Measurements from ENCODE around the gene CARD11. TPM values are rescaled to one million over a fixed set of nuclear protein-coding genes. Genes with fewer than 3 reads are reported as not detected.
A peak's percentile ranks its signal among the peaks of the same experiment; 100 is the strongest.

The CARD11 gene
- total RNA-seq (1 to 10 TPM; 2.9 to 3.9 TPM), polyA plus RNA-seq (ENCODE audit: insufficient read depth, low read depth, low replicate concordance) (3.2 TPM)
- long read RNA-seq, donor 1: 0 reads
- long read RNA-seq, donor 2: 0 reads

DNA sequence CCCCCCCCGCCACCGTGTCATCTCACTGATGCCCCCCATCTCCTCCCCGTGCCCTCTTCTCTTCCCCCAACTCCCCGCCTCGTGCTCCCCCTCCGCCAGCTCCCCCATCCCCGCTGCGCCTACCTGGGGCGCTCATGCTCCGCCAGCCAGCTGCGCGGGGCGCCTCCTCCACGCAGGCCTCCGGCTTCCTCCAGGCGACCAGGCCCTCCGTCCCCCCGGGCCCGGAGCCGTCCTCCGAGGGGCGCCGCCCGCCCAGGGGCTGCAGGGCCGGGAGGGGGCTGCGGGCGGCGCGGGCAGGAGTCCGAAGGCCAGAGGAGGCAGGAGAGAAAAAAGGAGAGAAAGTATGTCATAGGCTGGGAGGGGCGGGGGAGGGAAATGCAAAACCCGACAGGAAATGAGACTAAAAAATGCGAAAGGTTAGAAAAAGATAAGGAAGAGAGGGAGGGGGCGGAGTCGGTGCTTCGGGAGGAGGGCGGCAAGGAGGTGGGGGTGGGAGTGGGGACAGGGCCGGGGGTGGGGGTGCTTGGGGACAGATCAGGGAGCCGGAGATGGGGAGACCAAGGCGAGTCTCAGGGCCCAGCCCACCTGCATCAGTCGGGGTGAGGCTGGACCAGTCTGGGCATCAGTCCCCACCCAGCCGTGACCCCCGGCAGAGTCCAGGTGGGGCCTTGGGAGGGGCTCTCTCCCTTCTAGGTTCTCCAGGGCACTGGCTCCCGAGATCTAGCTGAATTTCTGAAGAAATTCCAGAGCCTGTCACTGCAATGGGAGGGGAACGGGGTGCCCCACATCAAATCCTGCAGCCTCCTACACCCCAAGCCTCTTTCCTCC lies at the start of gene CARD11:
CARD11 (minus strand) TSS at position 324 of the 828 bp plus-strand sequence. CDS start 85,361 bp downstream, outside the sequence.
- H3K9me3 ChIP-seq: no peaks in the 10 kb centered on the region
- no peaks in the 10 kb centered on the region for H3K4me1 ChIP-seq
- no peak for TF ChIP-seq POLR2A (IDR thresholded peaks at IDR 0.05)
- TF ChIP-seq, protein P1, sequence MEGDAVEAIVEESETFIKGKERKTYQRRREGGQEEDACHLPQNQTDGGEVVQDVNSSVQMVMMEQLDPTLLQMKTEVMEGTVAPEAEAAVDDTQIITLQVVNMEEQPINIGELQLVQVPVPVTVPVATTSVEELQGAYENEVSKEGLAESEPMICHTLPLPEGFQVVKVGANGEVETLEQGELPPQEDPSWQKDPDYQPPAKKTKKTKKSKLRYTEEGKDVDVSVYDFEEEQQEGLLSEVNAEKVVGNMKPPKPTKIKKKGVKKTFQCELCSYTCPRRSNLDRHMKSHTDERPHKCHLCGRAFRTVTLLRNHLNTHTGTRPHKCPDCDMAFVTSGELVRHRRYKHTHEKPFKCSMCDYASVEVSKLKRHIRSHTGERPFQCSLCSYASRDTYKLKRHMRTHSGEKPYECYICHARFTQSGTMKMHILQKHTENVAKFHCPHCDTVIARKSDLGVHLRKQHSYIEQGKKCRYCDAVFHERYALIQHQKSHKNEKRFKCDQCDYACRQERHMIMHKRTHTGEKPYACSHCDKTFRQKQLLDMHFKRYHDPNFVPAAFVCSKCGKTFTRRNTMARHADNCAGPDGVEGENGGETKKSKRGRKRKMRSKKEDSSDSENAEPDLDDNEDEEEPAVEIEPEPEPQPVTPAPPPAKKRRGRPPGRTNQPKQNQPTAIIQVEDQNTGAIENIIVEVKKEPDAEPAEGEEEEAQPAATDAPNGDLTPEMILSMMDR (IDR thresholded peaks at IDR 0.05): no peak
- H3K4me3 ChIP-seq: peak within 1 kb of the TSS in 1 of 2 donors; percentile 39
- H3K27me3 ChIP-seq: no peaks in the 10 kb centered on the region
- no peaks in the 10 kb centered on the region for H3K36me3 ChIP-seq (ENCODE audit: low read depth, missing control alignments)
- intact Hi-C loops (cut with DNase I; ENCODE audit: low total_unique reads): no loop called here
- no peak for DNase-seq
- no peak within 1 kb of the TSS for H3K27ac ChIP-seq
- 8% methylated on average over 23 to 33 of the region's 45 CpGs for WGBS, 2 donors

DNA sequence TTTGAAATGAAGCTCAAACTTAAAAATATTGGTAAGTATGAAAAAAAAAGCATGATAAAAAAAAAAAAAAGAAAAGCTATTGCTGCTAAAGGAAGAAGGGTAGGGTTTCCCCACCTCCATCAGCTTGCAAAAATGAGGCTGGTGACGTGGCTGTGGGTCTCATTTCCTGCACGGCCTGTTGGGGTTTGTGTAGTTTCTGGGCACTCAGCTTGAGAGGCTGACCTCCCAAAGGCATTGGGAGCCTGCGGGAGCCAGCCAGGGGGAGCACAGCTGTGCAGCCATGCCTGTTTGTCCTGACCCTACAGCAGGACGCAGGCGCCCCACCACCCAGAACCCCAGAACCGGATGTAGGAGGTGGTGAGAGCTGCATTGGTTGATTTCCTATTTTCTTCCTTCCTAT lies 48.8 kb upstream of the CARD11 start:
- no peaks in the 10 kb centered on the region for H3K27me3 ChIP-seq
- no peak overlapping the region for H3K4me3 ChIP-seq
- intact Hi-C loops (cut with DNase I; ENCODE audit: low total_unique reads): no loop called here
- H3K27ac ChIP-seq: no peak overlapping the region
- no peak for TF ChIP-seq POLR2A (IDR thresholded peaks at IDR 0.05)
- TF ChIP-seq, protein P1 (IDR thresholded peaks at IDR 0.05): no peak
- H3K36me3 ChIP-seq (ENCODE audit: low read depth, missing control alignments): no peaks in the 10 kb centered on the region
- DNase-seq: peak; percentile 37
- WGBS, 2 donors: 78% methylated on average over 6 of the region's 6 CpGs
- no peaks in the 10 kb centered on the region for H3K9me3 ChIP-seq
- no peaks in the 10 kb centered on the region for H3K4me1 ChIP-seq

DNA sequence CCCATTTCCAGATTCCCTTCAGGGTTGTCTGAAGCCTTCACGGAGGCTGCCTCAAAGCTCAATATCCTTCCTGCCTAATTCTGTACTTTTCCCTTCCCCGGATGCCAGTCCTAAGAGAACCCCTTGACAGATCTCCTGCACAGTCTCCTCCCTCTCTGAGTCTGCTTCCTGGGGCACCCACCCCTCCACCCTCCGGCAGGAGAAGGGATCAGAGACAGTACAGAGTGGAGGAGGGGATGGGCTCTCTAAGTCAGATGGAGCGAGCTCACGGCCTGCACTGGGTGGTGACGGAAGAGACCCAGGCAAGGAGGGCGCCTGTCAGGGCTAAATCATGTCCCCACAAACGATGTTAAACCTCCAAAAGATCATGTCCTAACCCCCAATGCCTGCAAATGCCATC lies 48.0 kb upstream of the CARD11 start:
- H3K36me3 ChIP-seq (ENCODE audit: low read depth, missing control alignments): no peaks in the 10 kb centered on the region
- H3K4me1 ChIP-seq: no peaks in the 10 kb centered on the region
- WGBS, 2 donors: 84 to 87% methylated on average over 8 of the region's 8 CpGs
- TF ChIP-seq, protein P1 (IDR thresholded peaks at IDR 0.05): no peak
- TF ChIP-seq POLR2A (IDR thresholded peaks at IDR 0.05): no peak
- intact Hi-C loops (cut with DNase I; ENCODE audit: low total_unique reads): no loop called here
- H3K27me3 ChIP-seq: no peaks in the 10 kb centered on the region
- no peak overlapping the region for H3K4me3 ChIP-seq
- H3K9me3 ChIP-seq: no peaks in the 10 kb centered on the region
- DNase-seq: no peak
- H3K27ac ChIP-seq: no peak overlapping the region

DNA sequence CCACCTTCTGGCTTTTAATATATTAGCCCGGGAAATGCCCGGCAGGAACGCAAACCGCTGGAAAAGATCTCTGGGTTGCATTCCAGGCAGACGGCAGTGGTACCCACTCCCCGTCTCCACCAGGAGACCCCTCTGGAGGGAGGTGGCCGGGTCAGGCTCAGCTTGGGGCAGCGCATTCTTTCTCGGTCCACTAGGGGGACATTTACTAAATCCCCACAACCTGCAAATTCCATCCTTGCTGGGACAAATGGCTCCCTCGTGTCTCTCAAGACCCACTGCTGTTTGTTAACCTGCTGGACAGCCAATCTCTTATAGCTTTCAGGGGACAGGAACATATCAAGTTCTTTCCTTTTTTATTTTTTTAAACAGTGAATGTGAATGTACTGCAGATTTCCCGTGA lies 45.8 kb upstream of the CARD11 start:
- no peaks in the 10 kb centered on the region for H3K9me3 ChIP-seq
- H3K27me3 ChIP-seq: no peaks in the 10 kb centered on the region
- H3K4me3 ChIP-seq: no peak overlapping the region
- DNase-seq: no peak
- no peak overlapping the region for H3K27ac ChIP-seq
- intact Hi-C loops (cut with DNase I; ENCODE audit: low total_unique reads): no loop called here
- TF ChIP-seq POLR2A (IDR thresholded peaks at IDR 0.05): no peak
- TF ChIP-seq, protein P1 (IDR thresholded peaks at IDR 0.05): peak in 2 of 3 experiments; percentile 28 to 42
- no peaks in the 10 kb centered on the region for H3K4me1 ChIP-seq
- no peaks in the 10 kb centered on the region for H3K36me3 ChIP-seq (ENCODE audit: low read depth, missing control alignments)
- WGBS, 2 donors: 49 to 61% methylated on average over 11 of the region's 11 CpGs

Data from testis (tissue), 5 donors.